GM19328 (cell line): Measurements from ENCODE around the gene CDKAL1.
"Not testable (repeated sequence)": the region's sequence is repeated elsewhere in the genome, so short reads cannot be mapped to it uniquely, and the experiment has no call there.

Experiments used
- ATAC-seq: cut with Tn5 transposase; IDR thresholded peaks from one replicate; pipeline ENCODE4 v1.9.1; 2021; ENCODE audit warnings: mild to moderate bottlenecking, moderate library complexity; ENCODE audit not compliant: unreplicated experiment

Gene CDKAL1

GRCh38 chr6:21049148-21049547, 514.9 kb downstream of the CDKAL1 start:
- no peak for ATAC-seq

GRCh38 chr6:21049572-21049971, 515.3 kb downstream of the CDKAL1 start:
- ATAC-seq: no peak

- no peak for ATAC-seq
Observed at GRCh38 chr6:21050935-21051334, 516.7 kb downstream of the CDKAL1 start.

GRCh38 chr6:21051777-21052176, 517.5 kb downstream of the CDKAL1 start:
- ATAC-seq: no peak

- no peak for ATAC-seq
Observed at GRCh38 chr6:21053612-21054011, 519.4 kb downstream of the CDKAL1 start.

GRCh38 chr6:21055480-21055879, 521.2 kb downstream of the CDKAL1 start:
- ATAC-seq: not testable (repeated sequence)

GRCh38 chr6:21061892-21062291, 527.6 kb downstream of the CDKAL1 start:
- ATAC-seq: no peak

- ATAC-seq: no peak
Observed at GRCh38 chr6:21064756-21065340, 530.6 kb downstream of the CDKAL1 start.

- ATAC-seq: no peak
Observed at GRCh38 chr6:21067521-21067920, 533.3 kb downstream of the CDKAL1 start.

- ATAC-seq: no peak
Observed at GRCh38 chr6:21070620-21071019, 536.4 kb downstream of the CDKAL1 start.

GRCh38 chr6:21071780-21072468, 537.7 kb downstream of the CDKAL1 start:
- no peak for ATAC-seq

- no peak for ATAC-seq
Observed at GRCh38 chr6:21073318-21073839, 539.1 kb downstream of the CDKAL1 start.

- ATAC-seq: no peak
Observed at GRCh38 chr6:21074484-21074883, 540.2 kb downstream of the CDKAL1 start.

GRCh38 chr6:21075986-21076385, 541.7 kb downstream of the CDKAL1 start:
- ATAC-seq: no peak

- ATAC-seq: no peak
Observed at GRCh38 chr6:21078497-21078896, 544.2 kb downstream of the CDKAL1 start.

- ATAC-seq: no peak
Observed at GRCh38 chr6:21079468-21080048, 545.3 kb downstream of the CDKAL1 start.

GRCh38 chr6:21080221-21080620, 546.0 kb downstream of the CDKAL1 start:
- ATAC-seq: no peak

GRCh38 chr6:21082091-21082490, 547.8 kb downstream of the CDKAL1 start:
- no peak for ATAC-seq

GRCh38 chr6:21083708-21084107, 549.5 kb downstream of the CDKAL1 start:
- ATAC-seq: no peak

- no peak for ATAC-seq
Observed at GRCh38 chr6:21084656-21085055, 550.4 kb downstream of the CDKAL1 start.

- ATAC-seq: no peak
Observed at GRCh38 chr6:21085211-21085610, 551.0 kb downstream of the CDKAL1 start.

- ATAC-seq: no peak
Observed at GRCh38 chr6:21085643-21086042, 551.4 kb downstream of the CDKAL1 start.
